Measurements from ENCODE around the gene PAM.

DNA sequence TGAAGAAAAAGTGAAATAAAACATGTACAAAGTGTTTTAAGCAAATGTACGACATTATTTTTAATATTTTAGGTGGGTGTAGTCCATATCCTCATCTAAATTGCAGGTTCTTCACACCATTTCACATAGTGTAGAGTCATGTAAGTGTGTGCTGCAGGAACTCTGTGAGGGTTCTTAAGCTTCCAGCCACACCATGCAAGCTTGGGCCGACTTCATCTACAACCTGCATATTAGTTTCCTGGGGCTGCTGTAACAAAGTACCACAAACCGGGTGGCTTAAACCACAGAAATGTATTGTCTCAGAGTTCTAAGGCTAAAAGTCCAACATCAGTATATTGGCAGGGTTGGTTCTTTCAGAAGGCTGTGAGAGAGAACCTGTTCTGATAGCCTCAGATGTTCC lies 10.2 kb downstream of the PAM start:
- no peak for TF ChIP-seq BACH2 (CRISPR knock-in tag; IDR thresholded peaks at IDR 0.05; ENCODE audit: borderline replicate concordance)
- no peak for TF ChIP-seq ZNF70 (CRISPR knock-in tag; IDR thresholded peaks at IDR 0.05)
- no peak for TF ChIP-seq CSDC2 (CRISPR knock-in tag; IDR thresholded peaks at IDR 0.05)
- no peak for TF ChIP-seq ZFP30 (CRISPR knock-in tag; IDR thresholded peaks at IDR 0.05)
- TF ChIP-seq, protein P1, sequence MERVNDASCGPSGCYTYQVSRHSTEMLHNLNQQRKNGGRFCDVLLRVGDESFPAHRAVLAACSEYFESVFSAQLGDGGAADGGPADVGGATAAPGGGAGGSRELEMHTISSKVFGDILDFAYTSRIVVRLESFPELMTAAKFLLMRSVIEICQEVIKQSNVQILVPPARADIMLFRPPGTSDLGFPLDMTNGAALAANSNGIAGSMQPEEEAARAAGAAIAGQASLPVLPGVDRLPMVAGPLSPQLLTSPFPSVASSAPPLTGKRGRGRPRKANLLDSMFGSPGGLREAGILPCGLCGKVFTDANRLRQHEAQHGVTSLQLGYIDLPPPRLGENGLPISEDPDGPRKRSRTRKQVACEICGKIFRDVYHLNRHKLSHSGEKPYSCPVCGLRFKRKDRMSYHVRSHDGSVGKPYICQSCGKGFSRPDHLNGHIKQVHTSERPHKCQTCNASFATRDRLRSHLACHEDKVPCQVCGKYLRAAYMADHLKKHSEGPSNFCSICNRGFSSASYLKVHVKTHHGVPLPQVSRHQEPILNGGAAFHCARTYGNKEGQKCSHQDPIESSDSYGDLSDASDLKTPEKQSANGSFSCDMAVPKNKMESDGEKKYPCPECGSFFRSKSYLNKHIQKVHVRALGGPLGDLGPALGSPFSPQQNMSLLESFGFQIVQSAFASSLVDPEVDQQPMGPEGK (CRISPR knock-in tag; IDR thresholded peaks at IDR 0.05; ENCODE audit: borderline replicate concordance) = no peak
- TF ChIP-seq ARNTL (CRISPR knock-in tag; IDR thresholded peaks at IDR 0.05; ENCODE audit: borderline replicate concordance, low read depth) = no peak

All from SK-N-SH treated with all-trans-retinoic acid at 6 μM for 48 hours (cell line).